ENCODE measurements around the gene SUPT6H.
"Not testable (repeated sequence)": the region's sequence is repeated elsewhere in the genome, so short reads cannot be mapped to it uniquely, and the experiment has no call there.

SUPT6H gene

DNA sequence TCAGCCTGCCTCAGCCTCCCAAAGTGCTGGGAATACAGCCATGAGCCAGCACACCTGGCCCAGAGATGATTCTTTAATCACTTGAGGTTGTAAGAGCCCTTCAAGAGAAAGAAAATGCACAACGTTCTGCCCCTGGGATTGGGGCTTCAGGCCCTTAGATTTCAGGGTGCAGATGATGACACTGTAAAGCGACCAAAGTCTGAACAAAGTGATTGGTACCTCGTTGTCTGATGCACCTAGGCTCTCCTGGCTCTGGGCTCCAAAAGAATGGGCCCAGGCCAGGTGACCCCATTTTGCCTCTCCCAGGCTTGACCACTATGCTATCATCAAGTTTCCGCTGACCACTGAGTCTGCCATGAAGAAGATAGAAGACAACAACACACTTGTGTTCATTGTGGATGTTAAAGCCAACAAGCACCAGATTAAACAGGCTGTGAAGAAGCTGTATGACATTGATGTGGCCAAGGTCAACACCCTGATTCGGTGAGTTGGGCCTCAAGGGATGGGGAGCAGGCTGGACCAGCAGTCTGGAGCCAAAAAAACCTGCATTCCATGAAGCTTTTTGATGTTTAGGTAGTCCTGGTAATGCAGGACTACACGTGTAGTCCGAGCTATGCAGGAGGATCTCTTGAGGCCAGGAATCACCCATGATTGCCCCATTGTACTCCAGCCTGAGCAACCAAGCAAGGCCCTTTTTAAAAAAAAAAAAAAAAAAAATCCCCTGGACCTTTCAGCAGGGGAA, 60.6 kb downstream of the SUPT6H start:
- DNase-seq = no peak

GRCh38 chr17:28723159-28723835, 61.3 kb downstream of the SUPT6H start:
- DNase-seq = no peak

DNA sequence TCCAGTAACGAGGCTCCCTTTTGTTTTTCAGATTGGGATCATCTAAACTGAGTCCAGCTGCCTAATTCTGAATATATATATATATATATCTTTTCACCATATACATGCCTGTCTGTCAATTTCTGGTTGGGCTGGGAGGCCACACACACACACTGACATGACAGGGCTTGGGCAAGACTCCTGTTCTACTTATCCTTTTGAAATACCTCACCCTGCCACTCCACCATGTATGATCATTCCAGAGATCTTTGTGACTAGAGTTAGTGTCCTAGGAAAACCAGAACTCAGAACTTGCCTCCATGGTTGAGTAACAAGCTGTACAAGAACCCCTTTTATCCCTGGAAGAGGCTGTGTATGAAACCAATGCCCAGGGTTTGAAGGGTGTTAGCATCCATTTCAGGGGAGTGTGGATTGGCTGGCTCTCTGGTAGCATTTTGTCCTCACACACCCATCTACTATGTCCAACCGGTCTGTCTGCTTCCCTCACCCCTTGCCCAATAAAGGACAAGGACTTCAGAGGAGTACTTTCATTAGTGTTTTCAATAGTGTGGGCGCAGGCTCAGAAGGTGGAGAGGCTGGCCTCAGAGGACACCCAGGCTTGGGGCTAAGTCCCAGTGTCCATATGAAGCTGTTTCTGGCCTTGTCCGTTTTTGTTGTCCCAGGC, 62.0 kb downstream of the SUPT6H start:
- not testable (repeated sequence) for DNase-seq

DNA sequence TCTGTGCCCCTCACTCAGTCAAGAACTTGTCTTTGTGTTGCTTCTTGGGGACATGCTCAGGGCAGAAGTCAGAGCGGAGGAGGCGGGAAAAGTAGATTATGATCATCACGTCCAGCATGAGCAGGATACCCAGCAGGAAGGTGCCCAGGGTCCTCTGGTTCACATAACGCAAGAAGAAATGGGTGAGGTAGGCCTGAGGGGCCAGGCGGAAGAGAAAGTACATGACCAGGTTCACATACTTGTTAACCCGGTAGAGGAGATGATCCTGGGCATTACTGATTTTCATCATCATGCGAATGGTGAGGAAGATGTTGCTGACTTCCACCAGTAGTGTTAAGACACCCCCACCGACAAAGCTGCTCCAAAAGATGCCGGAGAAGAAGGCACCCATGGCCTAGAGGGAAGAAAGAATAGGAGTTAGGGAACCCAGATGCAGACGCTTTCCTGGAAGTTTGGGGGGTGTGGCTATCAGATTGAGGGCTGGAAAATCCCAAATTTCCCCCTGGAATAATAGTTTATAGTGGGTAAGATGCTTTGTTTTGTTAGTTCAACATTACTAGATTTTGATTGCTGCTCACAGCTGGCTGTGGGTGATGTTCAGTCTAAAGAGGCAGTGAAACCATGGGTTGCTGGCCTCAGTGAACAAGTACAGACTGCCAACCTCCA, 62.6 kb downstream of the SUPT6H start:
- DNase-seq = peak; percentile 42

GRCh38 chr17:28725166-28725659, 63.2 kb downstream of the SUPT6H start:
- DNase-seq = peak; percentile 73

GRCh38 chr17:28725660-28726225, 63.7 kb downstream of the SUPT6H start:
- DNase-seq = peak; percentile 85

DNA sequence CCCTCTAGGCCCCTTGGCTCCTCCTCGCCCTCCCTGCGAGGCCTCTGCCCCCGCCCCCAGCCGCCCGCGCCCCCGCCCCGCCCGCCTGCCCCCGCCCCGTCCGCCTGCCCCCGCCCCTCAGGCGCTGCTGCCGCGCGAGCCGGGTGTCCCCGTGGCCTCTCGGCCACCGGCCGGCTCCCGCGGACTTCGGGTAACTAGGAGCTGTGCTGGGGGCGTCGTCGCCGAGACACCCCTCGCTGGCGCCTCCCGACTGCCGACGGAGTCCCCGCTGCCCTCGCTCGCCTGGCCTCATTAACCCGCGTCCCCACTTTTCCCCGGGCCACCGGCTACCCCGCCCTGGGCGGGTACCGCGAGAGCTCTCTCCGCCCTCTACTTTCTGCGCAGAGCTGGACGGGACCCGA, 64.2 kb downstream of the SUPT6H start, which contains the start of gene TLCD1:
TSS of gene TLCD1 (minus strand) at position 8 of the 401 bp plus-strand sequence. CDS start 136 bp downstream, outside the sequence.
- DNase-seq = peak; percentile 92

DNA sequence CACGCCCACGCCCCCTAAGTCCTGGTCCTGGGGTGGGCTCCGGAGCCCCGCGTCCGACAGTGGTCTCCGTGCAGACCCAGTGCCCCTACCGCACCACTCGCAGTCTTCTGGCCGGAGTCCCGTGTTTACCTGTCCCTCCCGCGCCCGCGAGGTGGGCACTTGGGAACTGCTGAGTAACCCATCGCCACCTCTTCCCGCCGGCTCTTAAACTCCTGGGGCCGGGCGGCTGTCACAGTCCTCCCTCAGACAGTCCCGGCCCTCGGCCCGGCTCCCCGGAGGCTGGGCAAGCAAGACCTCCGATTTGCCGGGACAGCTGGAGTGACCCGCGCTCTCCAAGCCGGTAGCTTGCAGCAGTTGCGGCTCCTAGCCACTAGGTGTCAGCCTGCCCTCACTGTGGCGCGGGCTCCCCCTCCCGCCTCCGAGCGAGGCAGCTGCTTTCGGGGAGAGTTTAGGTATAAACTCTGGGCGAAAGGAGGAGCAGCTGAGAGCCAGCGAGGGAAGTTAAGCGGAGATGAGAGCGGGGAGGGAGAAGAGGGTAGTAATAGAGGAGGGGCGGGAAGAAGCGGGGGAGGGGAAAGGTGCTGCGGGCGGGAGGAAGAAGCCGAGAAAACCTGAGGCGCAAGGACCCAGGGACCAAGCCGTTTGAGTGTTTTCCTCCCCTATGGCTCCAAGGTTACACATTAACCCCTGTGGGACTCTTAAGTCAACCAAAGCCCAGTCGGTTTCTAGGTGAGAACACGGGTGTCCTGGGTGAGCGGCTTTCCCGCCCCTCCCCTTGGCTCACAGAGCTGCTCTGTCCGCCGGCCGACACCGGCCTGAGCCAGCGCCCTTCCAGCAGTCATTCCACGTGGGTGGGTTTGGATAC, 64.9 kb downstream of the SUPT6H start:
- DNase-seq = peak; percentile 97

GRCh38 chr17:28728364-28729200, 66.6 kb downstream of the SUPT6H start, which contains the start of gene NEK8:
NEK8 (plus strand) TSS chr17:28728788; CDS start chr17:28728814, 26 bp downstream.
- DNase-seq = peak; percentile 98

DNA sequence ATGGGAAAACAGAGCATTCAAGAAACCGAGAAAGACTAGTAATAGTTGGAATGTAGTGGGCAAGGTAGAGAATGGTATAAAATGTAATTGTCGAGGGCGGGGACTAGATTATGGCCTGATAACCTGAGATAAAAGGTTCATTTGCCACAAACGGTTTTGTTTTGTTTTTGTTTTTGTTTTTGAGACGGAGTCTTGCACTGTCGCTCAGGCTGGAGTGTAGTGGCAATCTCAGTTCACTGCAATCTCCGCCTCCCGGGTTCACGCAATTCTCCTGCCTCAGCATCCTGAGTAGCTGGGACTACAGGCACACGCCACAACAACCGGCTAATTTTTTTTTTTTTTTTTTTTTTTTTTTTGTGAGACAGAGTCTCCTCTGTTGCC, 67.9 kb downstream of the SUPT6H start:
- DNase-seq = no peak

DNA sequence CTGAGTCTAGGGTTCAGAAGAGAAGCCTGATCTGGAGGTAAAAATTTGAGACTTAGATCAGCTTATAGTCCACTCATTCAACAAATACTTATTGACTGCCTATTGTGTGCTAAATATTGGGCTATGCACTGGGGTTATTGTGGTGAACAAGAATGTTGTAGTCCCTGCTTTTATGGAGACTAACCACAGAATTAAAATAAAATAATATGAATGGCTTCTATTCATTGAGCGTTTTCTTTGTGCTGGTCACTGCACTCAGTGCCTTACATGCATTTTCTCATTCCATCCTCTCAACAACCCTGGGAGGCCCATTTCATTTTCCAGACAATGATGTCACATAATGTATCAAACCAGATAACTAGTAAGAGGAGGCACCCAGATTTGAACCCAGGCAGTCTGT, 71.3 kb downstream of the SUPT6H start:
- no peak for DNase-seq

DNA sequence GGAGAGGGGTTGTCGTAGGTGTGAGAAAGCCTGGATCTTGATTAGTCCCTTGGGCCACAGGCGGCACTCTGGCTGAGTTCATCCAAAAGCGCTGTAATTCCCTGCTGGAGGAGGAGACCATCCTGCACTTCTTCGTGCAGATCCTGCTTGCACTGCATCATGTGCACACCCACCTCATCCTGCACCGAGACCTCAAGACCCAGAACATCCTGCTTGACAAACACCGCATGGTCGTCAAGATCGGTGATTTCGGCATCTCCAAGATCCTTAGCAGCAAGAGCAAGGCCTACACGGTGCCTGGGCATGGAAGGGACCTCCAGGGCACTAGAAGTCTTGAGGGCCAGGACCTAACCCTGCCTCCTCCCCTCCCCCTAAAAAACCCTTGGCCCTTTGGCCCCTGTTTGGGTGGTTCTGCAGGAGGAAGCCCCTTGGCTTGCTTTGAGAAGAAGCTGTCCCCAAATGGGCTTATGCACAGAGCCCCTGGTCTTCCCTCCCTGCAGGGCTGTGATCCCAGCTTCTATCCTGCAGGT, 72.8 kb downstream of the SUPT6H start:
- DNase-seq = no peak

DNA sequence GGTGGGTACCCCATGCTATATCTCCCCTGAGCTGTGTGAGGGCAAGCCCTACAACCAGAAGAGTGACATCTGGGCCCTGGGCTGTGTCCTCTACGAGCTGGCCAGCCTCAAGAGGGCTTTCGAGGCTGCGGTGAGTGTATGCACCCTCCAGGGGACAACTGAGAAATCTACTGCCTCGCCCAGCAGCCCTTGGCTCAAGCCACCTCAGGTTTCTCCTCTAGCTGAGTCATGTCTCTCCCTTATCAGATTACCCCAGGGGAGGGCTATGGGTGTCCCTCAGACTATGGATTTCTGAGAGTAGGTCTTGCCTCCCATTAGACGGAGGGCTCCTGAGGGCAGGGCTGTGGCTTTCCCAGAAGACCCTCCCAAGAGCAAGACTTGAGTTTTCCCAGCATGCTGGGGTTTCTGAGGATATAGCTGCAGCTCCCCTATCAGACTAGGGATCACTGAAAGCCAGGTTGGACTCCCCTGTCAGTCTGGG, 73.3 kb downstream of the SUPT6H start:
- DNase-seq = peak; percentile 90

GRCh38 chr17:28735913-28736769, 74.1 kb downstream of the SUPT6H start:
- DNase-seq = not testable (repeated sequence)

- no peak for DNase-seq
These were observed 75.3 kb downstream of the SUPT6H start for GRCh38 chr17:28737316-28737715.

GRCh38 chr17:28737770-28738679, 76.0 kb downstream of the SUPT6H start:
- no peak for DNase-seq

- no peak for DNase-seq
These were observed 76.8 kb downstream of the SUPT6H start for GRCh38 chr17:28738680-28739384.

Data from hematopoietic multipotent progenitor cell treated with erythropoietin and hydrocortisone succinate and interleukin-3 and kit ligand, for 4 days (in vitro differentiated cells).